Ovary (tissue), 3 donors: ENCODE measurements around the gene QSOX1.

Experiments
- CTCF ChIP-seq, 3 donors: fragments of 450-650 bp in 2 of 3; fragments of 200-600 bp in 1 of 3; IDR thresholded peaks; one replicate each; pipeline versions ENCODE4 v1.5.1 to v1.8.0; 2016 to 2022; ENCODE audit warnings: antibody characterized with exemption in 3 of 3, mild to moderate bottlenecking in 1 of 3
- POLR2A ChIP-seq: fragments of 450-650 bp; IDR thresholded peaks from one replicate; pipeline ENCODE4 v1.6.1; 2017; ENCODE audit warnings: antibody characterized with exemption, mild to moderate bottlenecking, moderate library complexity
- donor health status: DM: no; HTN: no; CAD: no.

- TF ChIP-seq POLR2A (no peak), CTCF (IDR thresholded peaks at IDR 0.05) (no peak)
Observed at GRCh38 chr1:180215856-180216625, 61.4 kb downstream of the QSOX1 start.
